ENCODE results near the gene ACAN. TPM values are rescaled to one million over a fixed set of nuclear protein-coding genes. Genes with fewer than 3 reads are reported as not detected.

ACAN gene
- not detected in 2 replicates for total RNA-seq (2014; rRNA removed; shearing (Covaris generic))

- DNase-seq (ENCODE audit: low spot score) = no peak
Observed at GRCh38 chr15:88803241-88803919, at the start of gene ACAN. Gene ACAN, plus strand, starts transcription at chr15:88803436. Its CDS starts 32,771 bp downstream, at chr15:88836207.

- no peak for DNase-seq (ENCODE audit: low spot score)
Observed at GRCh38 chr15:88756521-88756920, 46.7 kb upstream of the ACAN start.

GRCh38 chr15:88756921-88757320 is 46.3 kb upstream of the ACAN start:
- DNase-seq (ENCODE audit: low spot score) = no peak

GRCh38 chr15:88759872-88760271 is 43.4 kb upstream of the ACAN start:
- DNase-seq (ENCODE audit: low spot score) = no peak

- DNase-seq (ENCODE audit: low spot score) = no peak
Observed at GRCh38 chr15:88764448-88764847, 38.8 kb upstream of the ACAN start.

- DNase-seq (ENCODE audit: low spot score) = no peak
Observed at GRCh38 chr15:88765212-88765611, 38.0 kb upstream of the ACAN start.

GRCh38 chr15:88769161-88769971 is 33.9 kb upstream of the ACAN start:
- DNase-seq (ENCODE audit: low spot score) = no peak

- DNase-seq (ENCODE audit: low spot score) = no peak
Observed at GRCh38 chr15:88775776-88776175, 27.5 kb upstream of the ACAN start.

GRCh38 chr15:88776646-88777045 is 26.6 kb upstream of the ACAN start:
- DNase-seq (ENCODE audit: low spot score) = no peak

- DNase-seq (ENCODE audit: low spot score) = no peak
Observed at GRCh38 chr15:88779944-88780343, 23.3 kb upstream of the ACAN start.

GRCh38 chr15:88782465-88782864 is 20.8 kb upstream of the ACAN start:
- DNase-seq (ENCODE audit: low spot score) = no peak

GRCh38 chr15:88785217-88785616 is 18.0 kb upstream of the ACAN start:
- DNase-seq (ENCODE audit: low spot score) = no peak

GRCh38 chr15:88788036-88788435 is 15.2 kb upstream of the ACAN start:
- DNase-seq (ENCODE audit: low spot score) = no peak

- no peak for DNase-seq (ENCODE audit: low spot score)
Observed at GRCh38 chr15:88788816-88789215, 14.4 kb upstream of the ACAN start.

- no peak for DNase-seq (ENCODE audit: low spot score)
Observed at GRCh38 chr15:88790486-88790885, 12.8 kb upstream of the ACAN start.

- no peak for DNase-seq (ENCODE audit: low spot score)
Observed at GRCh38 chr15:88791637-88792036, 11.6 kb upstream of the ACAN start.

GRCh38 chr15:88792342-88793282 is 10.6 kb upstream of the ACAN start:
- DNase-seq (ENCODE audit: low spot score) = no peak

GRCh38 chr15:88794001-88794400 is 9.2 kb upstream of the ACAN start:
- no peak for DNase-seq (ENCODE audit: low spot score)

GRCh38 chr15:88797663-88798339 is 5.4 kb upstream of the ACAN start:
- DNase-seq (ENCODE audit: low spot score) = no peak

GRCh38 chr15:88799341-88799740 is 3.9 kb upstream of the ACAN start:
- no peak for DNase-seq (ENCODE audit: low spot score)

GRCh38 chr15:88800026-88800425 is 3.2 kb upstream of the ACAN start:
- no peak for DNase-seq (ENCODE audit: low spot score)
